Measurements from ENCODE around the gene ZFP90. TPM values are rescaled to one million over a fixed set of nuclear protein-coding genes. Genes with fewer than 3 reads are reported as not detected.

ZFP90 gene
- total RNA-seq, 2 donors from 2014 or later: 27.2 to 30.3 TPM

DNA sequence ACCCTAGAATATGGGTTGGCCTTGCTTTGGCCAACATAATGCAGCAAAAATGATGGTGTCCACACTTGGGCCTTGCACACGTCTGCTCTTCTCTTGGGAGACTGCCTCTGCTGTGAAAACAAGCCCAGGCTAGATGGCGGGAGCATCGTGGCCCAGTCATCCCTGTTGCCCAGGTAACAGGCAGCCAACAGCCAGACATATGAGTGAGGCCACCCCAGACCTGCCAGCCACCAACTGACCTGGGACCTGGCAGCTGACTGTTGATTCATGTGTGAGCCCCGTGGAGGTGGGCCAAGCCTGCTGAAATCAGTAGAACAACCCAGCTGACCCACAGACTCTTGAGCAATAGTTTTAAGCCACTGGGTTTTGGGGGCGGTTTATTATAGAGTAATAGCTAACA is 66.7 kb downstream of the ZFP90 start:
- H3K4me1 ChIP-seq (replicated peaks): no peaks in the 10 kb centered on the region
- no peak overlapping the region for H3K4me3 ChIP-seq
- H3K9me3 ChIP-seq: no peaks in the 10 kb centered on the region
- no peaks in the 10 kb centered on the region for H3K27me3 ChIP-seq (replicated peaks; ENCODE audit: insufficient read depth)
- DNase-seq (ENCODE audit: low spot score): no peak
- no peaks in the 10 kb centered on the region for H3K36me3 ChIP-seq
- 60% methylated on average over 5 of the region's 5 CpGs for WGBS
- no peak overlapping the region for H3K27ac ChIP-seq
- TF ChIP-seq POLR2A (IDR thresholded peaks at IDR 0.05) (no peak), POLR2AphosphoS5 (IDR thresholded peaks at IDR 0.05) (no peak)
- TF ChIP-seq, protein P1, sequence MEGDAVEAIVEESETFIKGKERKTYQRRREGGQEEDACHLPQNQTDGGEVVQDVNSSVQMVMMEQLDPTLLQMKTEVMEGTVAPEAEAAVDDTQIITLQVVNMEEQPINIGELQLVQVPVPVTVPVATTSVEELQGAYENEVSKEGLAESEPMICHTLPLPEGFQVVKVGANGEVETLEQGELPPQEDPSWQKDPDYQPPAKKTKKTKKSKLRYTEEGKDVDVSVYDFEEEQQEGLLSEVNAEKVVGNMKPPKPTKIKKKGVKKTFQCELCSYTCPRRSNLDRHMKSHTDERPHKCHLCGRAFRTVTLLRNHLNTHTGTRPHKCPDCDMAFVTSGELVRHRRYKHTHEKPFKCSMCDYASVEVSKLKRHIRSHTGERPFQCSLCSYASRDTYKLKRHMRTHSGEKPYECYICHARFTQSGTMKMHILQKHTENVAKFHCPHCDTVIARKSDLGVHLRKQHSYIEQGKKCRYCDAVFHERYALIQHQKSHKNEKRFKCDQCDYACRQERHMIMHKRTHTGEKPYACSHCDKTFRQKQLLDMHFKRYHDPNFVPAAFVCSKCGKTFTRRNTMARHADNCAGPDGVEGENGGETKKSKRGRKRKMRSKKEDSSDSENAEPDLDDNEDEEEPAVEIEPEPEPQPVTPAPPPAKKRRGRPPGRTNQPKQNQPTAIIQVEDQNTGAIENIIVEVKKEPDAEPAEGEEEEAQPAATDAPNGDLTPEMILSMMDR (IDR thresholded peaks at IDR 0.05): no peak
- intact Hi-C loops (cut with DNase I): no loop called here

DNA sequence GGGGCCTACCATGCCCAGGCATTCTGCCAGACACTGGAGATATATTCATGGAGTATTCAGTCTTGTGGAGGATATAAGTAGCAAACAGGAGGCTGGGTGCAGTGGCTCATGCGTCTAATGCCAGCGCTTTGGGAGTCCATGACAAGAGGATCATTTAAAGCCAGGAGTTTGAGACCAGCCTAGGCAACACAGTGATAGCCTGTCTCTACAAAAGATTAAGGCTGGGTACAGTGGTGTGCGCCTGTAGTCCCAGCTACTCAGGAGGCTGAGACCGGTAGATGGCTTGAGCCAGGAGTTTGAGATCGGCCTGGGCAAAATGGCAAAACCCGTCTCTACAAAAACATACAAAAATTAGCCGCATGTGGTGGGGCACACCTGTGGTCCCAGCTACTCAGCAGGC is 68.4 kb downstream of the ZFP90 start:
- WGBS: 87% methylated on average over 7 of the region's 7 CpGs
- Histone ChIP-seq H3K4me1 (replicated peaks) (no peaks in the 10 kb centered on the region), H3K9me3 (no peaks in the 10 kb centered on the region), H3K27me3 (replicated peaks; ENCODE audit: insufficient read depth) (no peaks in the 10 kb centered on the region), H3K4me3 (no peak overlapping the region), H3K36me3 (no peaks in the 10 kb centered on the region), H3K27ac (no peak overlapping the region)
- no peak for DNase-seq (ENCODE audit: low spot score)
- intact Hi-C loops (cut with DNase I): no loop called here
- TF ChIP-seq POLR2AphosphoS5 (IDR thresholded peaks at IDR 0.05) (no peak), POLR2A (IDR thresholded peaks at IDR 0.05) (no peak)
- TF ChIP-seq, protein P1 (IDR thresholded peaks at IDR 0.05): no peak

DNA sequence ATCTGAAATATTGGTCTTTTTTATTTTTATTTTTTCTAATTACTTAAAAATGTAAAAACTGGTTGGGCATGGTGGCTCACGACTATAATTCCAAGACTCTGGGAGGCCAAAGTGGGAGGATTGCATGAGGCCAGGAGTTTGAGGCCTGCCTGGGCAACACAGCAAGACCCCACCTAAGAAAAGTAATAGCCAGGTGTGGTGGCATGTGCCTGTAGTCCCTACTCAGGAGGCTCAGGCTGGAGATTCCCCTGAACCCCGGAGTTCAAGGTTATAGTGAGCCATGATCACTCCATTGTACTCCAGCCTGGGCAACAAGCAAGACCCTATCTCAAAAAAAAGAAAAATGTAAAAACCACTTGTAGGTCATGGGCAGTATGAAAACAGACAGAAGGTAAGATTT is 69.2 kb downstream of the ZFP90 start:
- 87% methylated on average over 2 of the region's 2 CpGs for WGBS
- H3K36me3 ChIP-seq: no peaks in the 10 kb centered on the region

DNA sequence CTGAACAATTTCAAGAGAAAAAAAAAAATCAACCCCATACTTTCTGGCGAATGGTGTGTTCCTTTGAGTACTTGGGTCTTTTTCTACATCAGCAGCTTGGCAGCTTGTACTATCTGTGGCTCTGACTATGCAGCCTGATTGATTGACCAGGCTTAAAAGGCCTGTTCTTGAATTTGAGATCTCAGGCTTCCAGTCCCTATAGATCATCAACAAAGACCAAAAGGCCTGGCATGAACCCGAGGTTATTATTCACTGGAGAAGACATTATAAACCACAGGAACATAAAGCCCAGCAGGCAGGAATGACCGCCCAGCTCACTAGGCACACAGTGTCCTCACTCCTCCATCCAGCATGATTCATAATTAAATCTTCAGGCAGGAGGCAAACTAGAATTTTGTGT is 73.9 kb downstream of the ZFP90 start:
- H3K4me1 ChIP-seq (replicated peaks): no peaks in the 10 kb centered on the region
- intact Hi-C loops (cut with DNase I): no loop called here
- no peaks in the 10 kb centered on the region for H3K9me3 ChIP-seq
- no peak overlapping the region for H3K4me3 ChIP-seq
- no peak overlapping the region for H3K27ac ChIP-seq
- 65% methylated on average over 3 of the region's 3 CpGs for WGBS
- H3K36me3 ChIP-seq: no peaks in the 10 kb centered on the region
- TF ChIP-seq, protein P1 (IDR thresholded peaks at IDR 0.05): no peak
- TF ChIP-seq POLR2A (IDR thresholded peaks at IDR 0.05) (no peak), POLR2AphosphoS5 (IDR thresholded peaks at IDR 0.05) (no peak)
- H3K27me3 ChIP-seq (replicated peaks; ENCODE audit: insufficient read depth): no peaks in the 10 kb centered on the region
- DNase-seq (ENCODE audit: low spot score): no peak

More for the DNA sequence above, 69.2 kb downstream of the ZFP90 start:
- TF ChIP-seq POLR2A (IDR thresholded peaks at IDR 0.05) (no peak), POLR2AphosphoS5 (IDR thresholded peaks at IDR 0.05) (no peak)
- TF ChIP-seq, protein P1 (IDR thresholded peaks at IDR 0.05): no peak
- Histone ChIP-seq H3K27me3 (replicated peaks; ENCODE audit: insufficient read depth) (no peaks in the 10 kb centered on the region), H3K4me3 (no peak overlapping the region), H3K27ac (no peak overlapping the region), H3K4me1 (replicated peaks) (no peaks in the 10 kb centered on the region), H3K9me3 (no peaks in the 10 kb centered on the region)
- intact Hi-C loops (cut with DNase I): no loop called here
- no peak for DNase-seq (ENCODE audit: low spot score)

DNA sequence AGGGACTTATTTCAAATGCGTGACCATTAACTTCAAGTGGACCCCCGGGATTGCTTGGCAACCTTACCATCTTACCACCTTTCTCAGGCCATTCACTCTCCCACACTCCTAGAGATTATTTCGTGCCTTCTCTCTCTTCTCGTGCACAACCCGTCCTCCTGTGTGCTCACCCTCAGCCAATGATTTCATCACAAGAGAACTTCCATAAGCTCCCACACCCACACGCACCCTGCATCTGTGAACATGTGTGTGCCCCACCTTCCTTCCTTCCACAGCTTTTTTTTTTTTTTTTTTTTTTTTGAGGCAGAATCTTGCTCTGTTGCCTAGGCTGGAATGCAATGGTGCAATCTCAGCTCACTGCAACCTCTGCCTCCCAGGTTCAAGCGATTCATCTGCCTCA is 78.6 kb downstream of the ZFP90 start:
- H3K36me3 ChIP-seq: no peaks in the 10 kb centered on the region
- DNase-seq (ENCODE audit: low spot score): no peak
- intact Hi-C loops (cut with DNase I): no loop called here

More for the DNA sequence above, 78.6 kb downstream of the ZFP90 start:
- WGBS: 91% methylated on average over 7 of the region's 7 CpGs
- no peaks in the 10 kb centered on the region for H3K9me3 ChIP-seq
- no peaks in the 10 kb centered on the region for H3K4me1 ChIP-seq (replicated peaks)
- no peak for TF ChIP-seq POLR2A (IDR thresholded peaks at IDR 0.05)
- TF ChIP-seq POLR2AphosphoS5 (IDR thresholded peaks at IDR 0.05): no peak
- TF ChIP-seq, protein P1 (IDR thresholded peaks at IDR 0.05): no peak
- H3K4me3 ChIP-seq: no peak overlapping the region
- no peaks in the 10 kb centered on the region for H3K27me3 ChIP-seq (replicated peaks; ENCODE audit: insufficient read depth)
- H3K27ac ChIP-seq: no peak overlapping the region
